Endodermal cell (in vitro differentiated cells): ENCODE measurements around the gene EIF5A2. TPM values are rescaled to one million over a fixed set of nuclear protein-coding genes. Genes with fewer than 3 reads are reported as not detected.

Experiments used
- DNase-seq: peaks from one replicate; pipeline ENCODE4 v3.0.0-alpha.2; 2017
- H3K27ac ChIP-seq: 2 replicates; pipeline ENCODE4 v1.5.1; 2013; ENCODE audit warnings: mild to moderate bottlenecking, low read depth, low read length, moderate library complexity
- H3K27me3 ChIP-seq: 2 replicates; pipeline ENCODE4 v1.6.1; 2013; ENCODE audit warnings: mild to moderate bottlenecking, low read length, moderate library complexity; ENCODE audit not compliant: insufficient read depth, control insufficient read depth, poor library complexity, severe bottlenecking
- H3K36me3 ChIP-seq: 2 replicates; pipeline ENCODE4 v1.7.0; 2013; ENCODE audit warnings: mild to moderate bottlenecking, low read length, moderate library complexity; ENCODE audit not compliant: control insufficient read depth, insufficient read depth
- H3K4me1 ChIP-seq: one replicate; pipeline ENCODE4 v1.7.0; 2013; ENCODE audit warnings: low read length; ENCODE audit not compliant: control insufficient read depth, insufficient read depth
- H3K4me3 ChIP-seq: 2 replicates; pipeline ENCODE4 v1.5.1; 2013; ENCODE audit warnings: mild to moderate bottlenecking, low read length, moderate library complexity
- H3K9ac ChIP-seq: 2 replicates; pipeline ENCODE4 v1.6.1; 2013; ENCODE audit warnings: mild to moderate bottlenecking, low read length, moderate library complexity; ENCODE audit not compliant: poor library complexity, severe bottlenecking; ENCODE audit errors: extremely low read depth
- H3K9me3 ChIP-seq: 2 replicates; pipeline ENCODE4 v1.6.1; 2013; ENCODE audit warnings: mild to moderate bottlenecking, low read length, moderate library complexity; ENCODE audit not compliant: control insufficient read depth
- H3K27ac Mint-ChIP-seq: 2 replicates; pipeline ENCODE4 v1.8.0; 2020; ENCODE audit warnings: mixed read lengths
- H3K27me3 Mint-ChIP-seq: 2 replicates; pipeline ENCODE4 v1.8.0; 2021; ENCODE audit warnings: mild to moderate bottlenecking, mixed read lengths; ENCODE audit not compliant: insufficient read depth
- H3K36me3 Mint-ChIP-seq: 2 replicates; pipeline ENCODE4 v1.8.0; 2020; ENCODE audit warnings: low read depth, mixed read lengths
- H3K4me1 Mint-ChIP-seq: 2 replicates; pipeline ENCODE4 v1.8.0; 2020; ENCODE audit warnings: mixed read lengths
- H3K4me3 Mint-ChIP-seq: 2 replicates; pipeline ENCODE4 v1.8.0; 2020; ENCODE audit warnings: mild to moderate bottlenecking, moderate library complexity, mixed read lengths
- H3K9me3 Mint-ChIP-seq: 2 replicates; pipeline ENCODE4 v1.8.0; 2020; ENCODE audit warnings: mild to moderate bottlenecking, mixed read lengths
- CTCF ChIP-seq: fragments of 200-600 bp; sonication (generic); conservative IDR thresholded peaks from 2 replicates; pipeline ENCODE4 v1.5.0; 2021; ENCODE audit warnings: antibody characterized with exemption, mild to moderate bottlenecking
- WGBS, 2 experiments: methylation state at CpG; one replicate each; pipeline versions ENCODE4 v1.1.5 to v1.1.7; 2013; ENCODE audit warnings: missing lambda C conversion rate in 2 of 2, mixed read lengths in 1 of 2; ENCODE audit not compliant: insufficient coverage in 1 of 2, insufficient read length in 1 of 2; 5-methylcytosine and 5-hydroxymethylcytosine counted together
- total RNA-seq, 2 donors: library from RNA; stranded (reverse); fragmentation: NEBNext Ultra II Directional in 1 of 2; extraction: Animal tissue kit (Norgen Biotek cat#: 25700) in 1 of 2; gene quantifications; 2 replicates in 1 of 2; 3 replicates in 1 of 2; pipeline ENCODE4 v1.2.1, GENCODE V29; 2021

The EIF5A2 gene
- total RNA-seq, 2 donors from 2014 or later = 8.4 to 12.4 TPM

- no peak for DNase-seq
- H3K36me3 ChIP-seq = no peaks in the 10 kb centered on the region
- no peaks in the 10 kb centered on the region for H3K4me1 ChIP-seq
- peaks cover 6% of the 10 kb centered on the region for H3K36me3 Mint-ChIP-seq
- no peak overlapping the region for H3K27ac ChIP-seq
- 80 to 85% methylated on average over 4 of the region's 4 CpGs for WGBS, 2 experiments
- peaks cover 9% of the 10 kb centered on the region for H3K27me3 Mint-ChIP-seq
- peaks cover 66% of the 10 kb centered on the region for H3K9me3 Mint-ChIP-seq
- no peaks in the 10 kb centered on the region for H3K27me3 ChIP-seq
- peaks cover 36% of the 10 kb centered on the region for H3K9me3 ChIP-seq
- H3K9ac ChIP-seq = no peak overlapping the region
- H3K27ac Mint-ChIP-seq = no peak overlapping the region
- no peak for TF ChIP-seq CTCF
- H3K4me3 Mint-ChIP-seq = no peak overlapping the region
- H3K4me3 ChIP-seq = no peak overlapping the region
- peaks cover 11% of the 10 kb centered on the region for H3K4me1 Mint-ChIP-seq
Observed at GRCh38 chr3:170918715-170919114, 10.3 kb upstream of the EIF5A2 start.

- H3K4me1 ChIP-seq = no peaks in the 10 kb centered on the region
- WGBS, 2 experiments = 75 to 100% methylated on average over 1 of the region's 1 CpG
- H3K9me3 ChIP-seq = peaks cover 39% of the 10 kb centered on the region
- H3K27ac ChIP-seq = no peak overlapping the region
- Mint-ChIP-seq H3K36me3 (peaks cover 6% of the 10 kb centered on the region), H3K4me1 (peaks cover 11% of the 10 kb centered on the region), H3K27me3 (peaks cover 3% of the 10 kb centered on the region), H3K4me3 (no peak overlapping the region), H3K27ac (no peak overlapping the region), H3K9me3 (peaks cover 47% of the 10 kb centered on the region)
- no peaks in the 10 kb centered on the region for H3K27me3 ChIP-seq
- no peak overlapping the region for H3K9ac ChIP-seq
- DNase-seq = no peak
- no peak for TF ChIP-seq CTCF
- no peaks in the 10 kb centered on the region for H3K36me3 ChIP-seq
- no peak overlapping the region for H3K4me3 ChIP-seq
Observed at GRCh38 chr3:170914690-170915089, 6.3 kb upstream of the EIF5A2 start.

GRCh38 chr3:170914212-170914611 lies 5.8 kb upstream of the EIF5A2 start:
- peaks cover 8% of the 10 kb centered on the region for H3K27me3 Mint-ChIP-seq
- peaks cover 11% of the 10 kb centered on the region for H3K4me1 Mint-ChIP-seq
- Histone ChIP-seq H3K9me3 (peaks cover 44% of the 10 kb centered on the region), H3K4me3 (no peak overlapping the region), H3K27ac (no peak overlapping the region), H3K27me3 (no peaks in the 10 kb centered on the region), H3K9ac (no peak overlapping the region), H3K36me3 (no peaks in the 10 kb centered on the region), H3K4me1 (no peaks in the 10 kb centered on the region)
- no peak overlapping the region for H3K4me3 Mint-ChIP-seq
- H3K9me3 Mint-ChIP-seq = peaks cover 47% of the 10 kb centered on the region
- TF ChIP-seq CTCF = no peak
- DNase-seq = no peak
- H3K27ac Mint-ChIP-seq = no peak overlapping the region
- 94 to 95% methylated on average over 3 to 5 of the region's 5 CpGs for WGBS, 2 experiments
- peaks cover 6% of the 10 kb centered on the region for H3K36me3 Mint-ChIP-seq
